OCI-LY1 (cell line): ENCODE measurements around the gene CRK.

ENCODE experiments used
- EZH2 ChIP-seq: fragments of 200-600 bp; sonication (generic), shearing (Covaris generic); IDR thresholded peaks from 2 replicates; pipeline ENCODE4 v1.8.0; 2017; ENCODE audit warnings: borderline replicate concordance, mixed run types, mild to moderate bottlenecking, antibody characterized with exemption, low read length, moderate library complexity, mixed read lengths
- TF ChIP-seq, protein P1 (sequence below): fragments of 200-600 bp; sonication (generic), shearing (Covaris generic); IDR thresholded peaks from 2 replicates; pipeline ENCODE4 v1.5.1; 2017; ENCODE audit warnings: mild to moderate bottlenecking, antibody characterized with exemption, low read length, moderate library complexity, mixed read lengths

DNA sequence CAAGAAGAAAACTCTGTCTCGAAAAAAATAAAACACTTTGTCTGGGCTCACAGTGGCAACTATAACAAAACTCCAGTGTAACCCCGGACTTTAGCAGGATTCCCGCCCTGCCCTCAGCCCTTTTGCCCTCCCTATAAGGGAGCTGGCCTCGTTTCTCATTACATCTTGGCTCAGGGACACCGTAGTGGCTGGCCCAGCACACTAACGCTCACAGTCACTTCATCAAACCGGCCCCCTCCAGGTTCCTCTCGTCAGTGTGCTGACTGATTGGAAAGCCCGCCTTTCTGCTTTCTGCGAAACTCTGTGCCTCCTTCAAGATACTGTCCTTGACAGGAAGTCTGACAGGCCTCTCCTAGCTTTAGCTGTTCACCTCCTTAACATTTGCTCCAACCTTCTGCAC is 47.7 kb upstream of the CRK start:
- TF ChIP-seq, protein P1, sequence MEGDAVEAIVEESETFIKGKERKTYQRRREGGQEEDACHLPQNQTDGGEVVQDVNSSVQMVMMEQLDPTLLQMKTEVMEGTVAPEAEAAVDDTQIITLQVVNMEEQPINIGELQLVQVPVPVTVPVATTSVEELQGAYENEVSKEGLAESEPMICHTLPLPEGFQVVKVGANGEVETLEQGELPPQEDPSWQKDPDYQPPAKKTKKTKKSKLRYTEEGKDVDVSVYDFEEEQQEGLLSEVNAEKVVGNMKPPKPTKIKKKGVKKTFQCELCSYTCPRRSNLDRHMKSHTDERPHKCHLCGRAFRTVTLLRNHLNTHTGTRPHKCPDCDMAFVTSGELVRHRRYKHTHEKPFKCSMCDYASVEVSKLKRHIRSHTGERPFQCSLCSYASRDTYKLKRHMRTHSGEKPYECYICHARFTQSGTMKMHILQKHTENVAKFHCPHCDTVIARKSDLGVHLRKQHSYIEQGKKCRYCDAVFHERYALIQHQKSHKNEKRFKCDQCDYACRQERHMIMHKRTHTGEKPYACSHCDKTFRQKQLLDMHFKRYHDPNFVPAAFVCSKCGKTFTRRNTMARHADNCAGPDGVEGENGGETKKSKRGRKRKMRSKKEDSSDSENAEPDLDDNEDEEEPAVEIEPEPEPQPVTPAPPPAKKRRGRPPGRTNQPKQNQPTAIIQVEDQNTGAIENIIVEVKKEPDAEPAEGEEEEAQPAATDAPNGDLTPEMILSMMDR = no peak
- no peak for TF ChIP-seq EZH2
